Neural progenitor cell (in vitro differentiated cells): ENCODE measurements around the gene RAI1. TPM values are rescaled to one million over a fixed set of nuclear protein-coding genes. Genes with fewer than 3 reads are reported as not detected.

Experiments used
- DNase-seq: peaks from one replicate; pipeline ENCODE4 v3.0.0-alpha.2; 2016; ENCODE audit warnings: low spot score
- H2AFZ ChIP-seq: fragments of 200-600 bp; sonication (generic); replicated peaks from 2 replicates; pipeline ENCODE4 v1.6.1; 2016; ENCODE audit warnings: antibody characterized with exemption
- H3F3A ChIP-seq: fragments of 200-600 bp; sonication (generic); 2 replicates; pipeline ENCODE4 v1.6.1; 2016; ENCODE audit warnings: antibody characterized with exemption, low read depth
- H3K27ac ChIP-seq: fragments of 200-600 bp; sonication (generic); 2 replicates; pipeline ENCODE4 v1.5.1; 2016; ENCODE audit warnings: mild to moderate bottlenecking
- H3K27me3 ChIP-seq: fragments of 200-600 bp; sonication (generic); 2 replicates; pipeline ENCODE4 v1.6.1; 2016; ENCODE audit warnings: mild to moderate bottlenecking, moderate library complexity
- H3K36me3 ChIP-seq: fragments of 200-600 bp; sonication (generic); 2 replicates; pipeline ENCODE4 v1.5.1; 2016
- H3K4me1 ChIP-seq: fragments of 200-600 bp; sonication (generic); 2 replicates; pipeline ENCODE4 v1.6.1; 2016; ENCODE audit warnings: mixed run types
- H3K4me2 ChIP-seq: fragments of 200-600 bp; sonication (generic); 2 replicates; pipeline ENCODE4 v1.6.1; 2016
- H3K4me3 ChIP-seq: fragments of 200-600 bp; sonication (generic); 2 replicates; pipeline ENCODE4 v1.5.1; 2016
- H3K79me2 ChIP-seq: fragments of 200-600 bp; sonication (generic); 2 replicates; pipeline ENCODE4 v1.6.1; 2016; ENCODE audit warnings: low read depth
- H3K9ac ChIP-seq: fragments of 200-600 bp; sonication (generic); 2 replicates; pipeline ENCODE4 v1.6.1; 2016
- H3K9me3 ChIP-seq: fragments of 200-600 bp; sonication (generic); 2 replicates; pipeline ENCODE4 v1.5.1; 2016; ENCODE audit warnings: low read depth
- H4K20me1 ChIP-seq: fragments of 200-600 bp; sonication (generic); 2 replicates; pipeline ENCODE4 v1.6.1; 2016; ENCODE audit warnings: low read depth
- H3K27ac Mint-ChIP-seq: 3 replicates; pipeline ENCODE4 v1.8.0; 2021; ENCODE audit warnings: mixed read lengths
- H3K27me3 Mint-ChIP-seq: 2 replicates; pipeline ENCODE4 v1.8.0; 2022; ENCODE audit warnings: low read depth, mild to moderate bottlenecking, inconsistent platforms, moderate library complexity, mixed read lengths; ENCODE audit not compliant: insufficient read depth
- H3K36me3 Mint-ChIP-seq: 3 replicates; pipeline ENCODE4 v1.8.0; 2021; ENCODE audit warnings: mixed read lengths
- H3K4me1 Mint-ChIP-seq: 3 replicates; pipeline ENCODE4 v1.8.0; 2021; ENCODE audit warnings: mixed read lengths
- H3K4me3 Mint-ChIP-seq: 3 replicates; pipeline ENCODE4 v1.8.0; 2021; ENCODE audit warnings: mild to moderate bottlenecking, moderate library complexity, mixed read lengths
- H3K9me3 Mint-ChIP-seq: 3 replicates; pipeline ENCODE4 v1.8.0; 2020; ENCODE audit warnings: mixed read lengths
- CTCF ChIP-seq: fragments of 200-600 bp; sonication (generic); IDR thresholded peaks from 2 replicates; pipeline ENCODE4 v1.5.1; 2017; ENCODE audit warnings: antibody characterized with exemption, mild to moderate bottlenecking
- EZH2 ChIP-seq: fragments of 200-600 bp; sonication (generic); IDR thresholded peaks from 2 replicates; pipeline ENCODE4 v1.6.1; 2017; ENCODE audit warnings: antibody characterized with exemption, mild to moderate bottlenecking, moderate library complexity
- EZH2phosphoT487 ChIP-seq: fragments of 200-600 bp; sonication (generic); IDR thresholded peaks from 2 replicates; pipeline ENCODE4 v1.6.1; 2017; ENCODE audit warnings: antibody characterized with exemption
- total RNA-seq: library from RNA; depleted of rRNA; stranded (reverse); fragments of >200 nt; gene quantifications from 2 replicates; pipeline ENCODE4 v1.2.3, GENCODE V29; 2015; ENCODE audit warnings: low replicate concordance

Gene RAI1
- total RNA-seq, 1 donor from 2014 or later, result 27.4 TPM

- H3K9ac ChIP-seq, result no peak overlapping the region
- no peak overlapping the region for H3K27ac ChIP-seq
- peaks cover 6% of the 10 kb centered on the region for H3K36me3 Mint-ChIP-seq
- H3K4me1 ChIP-seq, result peaks cover 29% of the 10 kb centered on the region
- no peak overlapping the region for H2AFZ ChIP-seq
- H4K20me1 ChIP-seq, result peaks cover 90% of the 10 kb centered on the region
- H3K4me1 Mint-ChIP-seq, result peaks cover 77% of the 10 kb centered on the region
- H3K9me3 Mint-ChIP-seq, result no peaks in the 10 kb centered on the region
- no peak overlapping the region for H3K4me3 Mint-ChIP-seq
- no peaks in the 10 kb centered on the region for H3K36me3 ChIP-seq
- peaks cover 7% of the 10 kb centered on the region for H3F3A ChIP-seq
- H3K27me3 ChIP-seq, result no peaks in the 10 kb centered on the region
- no peaks in the 10 kb centered on the region for H3K79me2 ChIP-seq
- no peak overlapping the region for H3K4me3 ChIP-seq
- H3K27me3 Mint-ChIP-seq, result peaks cover 9% of the 10 kb centered on the region
- no peak for DNase-seq
- no peaks in the 10 kb centered on the region for H3K9me3 ChIP-seq
- peak overlapping the region; percentile 64 for H3K27ac Mint-ChIP-seq
- TF ChIP-seq CTCF (no peak), EZH2 (no peak), EZH2phosphoT487 (no peak)
- peak overlapping the region; percentile 39 for H3K4me2 ChIP-seq
Measured at GRCh38 chr17:17761894-17762743, 80.9 kb downstream of the RAI1 start.

GRCh38 chr17:17762744-17763105, 81.5 kb downstream of the RAI1 start:
- no peaks in the 10 kb centered on the region for H3K36me3 ChIP-seq
- no peak overlapping the region for H3K9ac ChIP-seq
- TF ChIP-seq CTCF (no peak), EZH2 (no peak), EZH2phosphoT487 (no peak)
- Mint-ChIP-seq H3K9me3 (no peaks in the 10 kb centered on the region), H3K27me3 (peaks cover 9% of the 10 kb centered on the region), H3K36me3 (peaks cover 6% of the 10 kb centered on the region), H3K27ac (peak overlapping the region; percentile 69), H3K4me3 (no peak overlapping the region), H3K4me1 (peaks cover 78% of the 10 kb centered on the region)
- H3K4me2 ChIP-seq, result peak overlapping the region; percentile 39
- H2AFZ ChIP-seq, result no peak overlapping the region
- no peaks in the 10 kb centered on the region for H3K9me3 ChIP-seq
- no peak overlapping the region for H3K4me3 ChIP-seq
- peaks cover 35% of the 10 kb centered on the region for H3K4me1 ChIP-seq
- no peaks in the 10 kb centered on the region for H3K27me3 ChIP-seq
- peak; percentile 30 for DNase-seq
- peaks cover 13% of the 10 kb centered on the region for H3F3A ChIP-seq
- H3K79me2 ChIP-seq, result peaks cover 2% of the 10 kb centered on the region
- H3K27ac ChIP-seq, result peak overlapping the region; percentile 45
- H4K20me1 ChIP-seq, result peaks cover 90% of the 10 kb centered on the region

GRCh38 chr17:17763136-17763535, 81.9 kb downstream of the RAI1 start:
- peak overlapping the region; percentile 45 for H3K27ac ChIP-seq
- H3K4me1 Mint-ChIP-seq, result peaks cover 80% of the 10 kb centered on the region
- peaks cover 39% of the 10 kb centered on the region for H3K4me1 ChIP-seq
- H3K27me3 Mint-ChIP-seq, result peaks cover 9% of the 10 kb centered on the region
- DNase-seq, result peak; percentile 23
- peaks cover 6% of the 10 kb centered on the region for H3K36me3 Mint-ChIP-seq
- no peak overlapping the region for H3K4me3 Mint-ChIP-seq
- no peaks in the 10 kb centered on the region for H3K36me3 ChIP-seq
- H3K9me3 Mint-ChIP-seq, result no peaks in the 10 kb centered on the region
- H3K4me3 ChIP-seq, result no peak overlapping the region
- peak overlapping the region; percentile 39 for H3K4me2 ChIP-seq
- peak overlapping the region; percentile 69 for H3K27ac Mint-ChIP-seq
- no peaks in the 10 kb centered on the region for H3K27me3 ChIP-seq
- H3F3A ChIP-seq, result peaks cover 17% of the 10 kb centered on the region
- no peak for TF ChIP-seq EZH2
- TF ChIP-seq CTCF, result no peak
- TF ChIP-seq EZH2phosphoT487, result no peak
- no peak overlapping the region for H3K9ac ChIP-seq
- H4K20me1 ChIP-seq, result peaks cover 90% of the 10 kb centered on the region
- H3K9me3 ChIP-seq, result no peaks in the 10 kb centered on the region
- no peak overlapping the region for H2AFZ ChIP-seq
- H3K79me2 ChIP-seq, result peaks cover 6% of the 10 kb centered on the region
